Nasal cavity respiratory epithelium epithelial cell of viscerocranial mucosa (primary cell): ENCODE measurements around the gene CDKAL1. TPM values are rescaled to one million over a fixed set of nuclear protein-coding genes. Genes with fewer than 3 reads are reported as not detected.

ENCODE experiments used
- total RNA-seq: library from RNA; depleted of rRNA; stranded (reverse); fragments of >200 nt; gene quantifications from 2 replicates; pipeline ENCODE4 v1.2.3, GENCODE V29; 2014

The CDKAL1 gene
- 18.5 and 24.5 TPM in 2 replicates for total RNA-seq

DNA sequence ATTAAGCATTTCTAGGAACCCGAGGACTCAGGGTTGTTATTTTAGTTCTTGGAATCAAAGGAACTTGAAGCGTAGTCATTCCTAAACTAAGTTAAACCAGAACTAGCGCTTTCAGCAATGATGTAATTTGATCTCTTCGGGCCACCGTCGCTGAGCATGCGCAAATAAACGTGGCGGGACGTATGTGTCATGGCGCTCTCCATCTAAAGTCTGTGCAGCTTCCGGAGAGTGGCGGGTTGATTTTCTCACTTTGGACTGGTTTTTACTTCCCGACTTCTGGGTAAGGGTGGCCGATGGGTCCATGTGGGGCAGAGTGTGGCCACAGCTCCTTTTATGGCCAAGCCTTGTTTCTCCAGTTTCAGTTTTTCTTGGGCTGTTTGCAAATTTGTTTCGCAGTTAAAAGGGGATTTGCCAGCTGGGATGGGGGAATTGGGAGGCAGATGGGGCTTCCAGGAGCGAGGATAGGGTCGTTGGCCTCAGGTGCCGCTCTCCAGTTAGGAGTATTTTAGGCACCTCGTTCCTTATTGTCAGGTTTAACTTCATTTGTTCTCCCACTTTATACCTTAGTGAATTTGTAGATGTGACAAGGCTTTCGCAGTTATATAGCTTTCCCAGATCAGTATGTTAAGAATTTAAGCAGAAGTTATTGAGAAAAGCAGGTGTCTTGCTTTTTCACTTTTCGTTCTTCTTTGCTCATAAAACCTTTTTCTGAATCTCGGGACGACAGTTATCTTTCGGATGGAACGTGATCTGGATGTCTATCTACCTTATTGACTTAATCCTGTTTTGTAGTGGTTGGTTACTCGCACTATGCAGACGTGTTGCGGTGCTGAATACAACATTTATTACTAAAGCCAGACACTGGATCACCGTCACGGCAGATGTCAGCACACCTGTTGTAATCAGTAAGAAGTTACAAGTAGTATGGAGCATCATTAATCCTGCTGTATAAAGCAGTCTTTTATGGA is at the start of gene CDKAL1:
Gene CDKAL1 (plus strand): TSS at position 163 of the 968 bp plus-strand sequence. CDS start 11,894 bp downstream, outside the sequence.

Other genes starting within 250 kb of the CDKAL1 start
- 4.4 and 10.2 TPM in 2 replicates for gene E2F3, start 132.6 kb upstream of the CDKAL1 start, total RNA-seq